ENCODE results near the gene CDH5.

CDH5 gene

GRCh38 chr16:66420396-66420795 is 53.9 kb downstream of the CDH5 start:
- DNase-seq = no peak

GRCh38 chr16:66421891-66422290 is 55.4 kb downstream of the CDH5 start:
- no peak for DNase-seq

- DNase-seq = no peak
Measured at GRCh38 chr16:66422366-66422765, 55.9 kb downstream of the CDH5 start.

- DNase-seq = no peak
Measured at GRCh38 chr16:66423177-66423576, 56.7 kb downstream of the CDH5 start.

GRCh38 chr16:66425651-66426050 is 59.2 kb downstream of the CDH5 start:
- DNase-seq = no peak

- no peak for DNase-seq
Measured at GRCh38 chr16:66426112-66427035, 59.9 kb downstream of the CDH5 start.

GRCh38 chr16:66427036-66427860 is 60.8 kb downstream of the CDH5 start, which contains the start of gene BEAN1:
TSS of gene BEAN1 (plus strand) at chr16:66427295. CDS start at chr16:66437677, 10,382 bp downstream.
- no peak for DNase-seq

- no peak for DNase-seq
Measured at GRCh38 chr16:66427871-66428681, 61.6 kb downstream of the CDH5 start.

GRCh38 chr16:66428682-66429251 is 62.3 kb downstream of the CDH5 start:
- no peak for DNase-seq

- no peak for DNase-seq
Measured at GRCh38 chr16:66429290-66429962, 62.9 kb downstream of the CDH5 start.

- no peak for DNase-seq
Measured at GRCh38 chr16:66430214-66430613, 63.7 kb downstream of the CDH5 start.

GRCh38 chr16:66431760-66432159 is 65.3 kb downstream of the CDH5 start:
- no peak for DNase-seq

GRCh38 chr16:66432429-66432828 is 65.9 kb downstream of the CDH5 start:
- DNase-seq = no peak

GRCh38 chr16:66434619-66435430 is 68.3 kb downstream of the CDH5 start:
- DNase-seq = no peak

- DNase-seq = no peak
Measured at GRCh38 chr16:66435896-66436295, 69.4 kb downstream of the CDH5 start.

GRCh38 chr16:66437391-66437945 is 71.0 kb downstream of the CDH5 start:
- DNase-seq = no peak

- no peak for DNase-seq
Measured at GRCh38 chr16:66438536-66438935, 72.0 kb downstream of the CDH5 start.

GRCh38 chr16:66439051-66439730 is 72.7 kb downstream of the CDH5 start:
- no peak for DNase-seq

GRCh38 chr16:66440271-66440802 is 73.8 kb downstream of the CDH5 start:
- DNase-seq = no peak

GRCh38 chr16:66440970-66441369 is 74.5 kb downstream of the CDH5 start:
- DNase-seq = no peak
